ENCODE data around the gene CCNC. TPM values are rescaled to one million over a fixed set of nuclear protein-coding genes. Genes with fewer than 3 reads are reported as not detected.

Gene CCNC
- total RNA-seq, 1 donor from 2014 or later, result 41.6 TPM

- no peaks in the 10 kb centered on the region for H3K9me3 ChIP-seq
- TF ChIP-seq, protein P1, sequence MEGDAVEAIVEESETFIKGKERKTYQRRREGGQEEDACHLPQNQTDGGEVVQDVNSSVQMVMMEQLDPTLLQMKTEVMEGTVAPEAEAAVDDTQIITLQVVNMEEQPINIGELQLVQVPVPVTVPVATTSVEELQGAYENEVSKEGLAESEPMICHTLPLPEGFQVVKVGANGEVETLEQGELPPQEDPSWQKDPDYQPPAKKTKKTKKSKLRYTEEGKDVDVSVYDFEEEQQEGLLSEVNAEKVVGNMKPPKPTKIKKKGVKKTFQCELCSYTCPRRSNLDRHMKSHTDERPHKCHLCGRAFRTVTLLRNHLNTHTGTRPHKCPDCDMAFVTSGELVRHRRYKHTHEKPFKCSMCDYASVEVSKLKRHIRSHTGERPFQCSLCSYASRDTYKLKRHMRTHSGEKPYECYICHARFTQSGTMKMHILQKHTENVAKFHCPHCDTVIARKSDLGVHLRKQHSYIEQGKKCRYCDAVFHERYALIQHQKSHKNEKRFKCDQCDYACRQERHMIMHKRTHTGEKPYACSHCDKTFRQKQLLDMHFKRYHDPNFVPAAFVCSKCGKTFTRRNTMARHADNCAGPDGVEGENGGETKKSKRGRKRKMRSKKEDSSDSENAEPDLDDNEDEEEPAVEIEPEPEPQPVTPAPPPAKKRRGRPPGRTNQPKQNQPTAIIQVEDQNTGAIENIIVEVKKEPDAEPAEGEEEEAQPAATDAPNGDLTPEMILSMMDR (IDR thresholded peaks at IDR 0.05), result no peak
- no peak for ATAC-seq
- no peak overlapping the region for H3K27ac ChIP-seq
- H3K27me3 ChIP-seq (ENCODE audit: low read depth), result no peaks in the 10 kb centered on the region
- no peaks in the 10 kb centered on the region for H3K4me1 ChIP-seq
- peaks cover 94% of the 10 kb centered on the region for H3K36me3 ChIP-seq
- no peak for DNase-seq
- intact Hi-C loops (cut with DNase I), result no loop called here
- no peak overlapping the region for H3K4me3 ChIP-seq
These were observed 20.9 kb downstream of the CCNC start for GRCh38 chr6:99547526-99547925.

DNA sequence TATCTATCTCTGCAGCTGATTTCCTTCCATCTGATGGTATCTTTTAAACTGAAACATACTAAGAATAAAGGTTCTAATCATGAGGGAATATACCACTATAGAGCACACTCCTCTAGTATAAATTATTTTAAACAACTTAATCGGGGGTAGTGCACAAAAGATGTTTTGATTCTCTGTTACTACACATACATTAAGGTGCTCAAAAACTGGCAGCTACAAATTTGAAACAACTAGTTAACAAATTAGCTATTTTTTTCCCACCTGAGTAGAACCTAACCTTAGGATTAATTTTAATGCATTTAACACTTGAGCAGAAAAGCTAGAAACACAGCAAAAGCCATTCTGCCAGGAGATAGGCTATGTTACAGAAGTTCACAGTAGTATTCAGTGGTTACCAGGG, 23.0 kb downstream of the CCNC start:
- DNase-seq (no peak), ATAC-seq (no peak)
- peaks cover 91% of the 10 kb centered on the region for H3K36me3 ChIP-seq
- H3K27ac ChIP-seq, result no peak overlapping the region
- no peaks in the 10 kb centered on the region for H3K4me1 ChIP-seq
- TF ChIP-seq, protein P1 (IDR thresholded peaks at IDR 0.05), result no peak
- intact Hi-C loops (cut with DNase I), result no loop called here
- H3K4me3 ChIP-seq, result no peak overlapping the region
- H3K27me3 ChIP-seq (ENCODE audit: low read depth), result no peaks in the 10 kb centered on the region
- no peaks in the 10 kb centered on the region for H3K9me3 ChIP-seq

DNA sequence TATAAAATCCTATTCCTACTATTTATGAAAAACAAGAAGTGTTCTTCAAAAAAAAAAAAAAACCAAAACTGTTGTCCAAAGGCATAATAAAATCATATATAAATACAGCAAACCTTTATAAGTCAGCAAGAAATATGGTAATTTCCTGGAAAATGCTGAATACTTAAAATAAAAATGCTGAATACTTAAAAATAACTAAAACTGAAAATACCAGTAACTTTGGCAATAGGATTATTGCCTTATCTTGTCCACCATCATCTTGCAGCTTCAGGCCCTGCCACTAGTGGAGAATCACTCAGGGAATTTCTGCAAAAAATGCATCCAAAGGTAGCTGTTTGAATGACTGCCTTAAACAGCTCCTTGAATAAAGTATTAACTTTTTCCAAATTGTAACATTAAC, 24.5 kb downstream of the CCNC start:
- no peaks in the 10 kb centered on the region for H3K27me3 ChIP-seq (ENCODE audit: low read depth)
- no peak overlapping the region for H3K4me3 ChIP-seq
- no peaks in the 10 kb centered on the region for H3K4me1 ChIP-seq
- TF ChIP-seq, protein P1 (IDR thresholded peaks at IDR 0.05), result no peak
- peaks cover 92% of the 10 kb centered on the region for H3K36me3 ChIP-seq
- no peak overlapping the region for H3K27ac ChIP-seq
- no peaks in the 10 kb centered on the region for H3K9me3 ChIP-seq
- ATAC-seq (no peak), DNase-seq (no peak)
- intact Hi-C loops (cut with DNase I), result no loop called here

GRCh38 chr6:99530627-99531026, 37.8 kb downstream of the CCNC start:
- no peaks in the 10 kb centered on the region for H3K4me1 ChIP-seq
- ATAC-seq (no peak), DNase-seq (no peak)
- peaks cover 57% of the 10 kb centered on the region for H3K36me3 ChIP-seq
- no peak overlapping the region for H3K4me3 ChIP-seq
- intact Hi-C loops (cut with DNase I), result no loop called here
- H3K9me3 ChIP-seq, result no peaks in the 10 kb centered on the region
- no peaks in the 10 kb centered on the region for H3K27me3 ChIP-seq (ENCODE audit: low read depth)
- H3K27ac ChIP-seq, result no peak overlapping the region
- TF ChIP-seq, protein P1 (IDR thresholded peaks at IDR 0.05), result no peak

- H3K4me3 ChIP-seq, result no peak overlapping the region
- H3K36me3 ChIP-seq, result no peaks in the 10 kb centered on the region
- TF ChIP-seq, protein P1 (IDR thresholded peaks at IDR 0.05), result no peak
- DNase-seq (no peak), ATAC-seq (no peak)
- no peak overlapping the region for H3K27ac ChIP-seq
- intact Hi-C loops (cut with DNase I), result no loop called here
- no peaks in the 10 kb centered on the region for H3K27me3 ChIP-seq (ENCODE audit: low read depth)
- H3K4me1 ChIP-seq, result peaks cover 16% of the 10 kb centered on the region
- no peaks in the 10 kb centered on the region for H3K9me3 ChIP-seq
These were observed 45.9 kb downstream of the CCNC start for GRCh38 chr6:99522531-99522930.

DNA sequence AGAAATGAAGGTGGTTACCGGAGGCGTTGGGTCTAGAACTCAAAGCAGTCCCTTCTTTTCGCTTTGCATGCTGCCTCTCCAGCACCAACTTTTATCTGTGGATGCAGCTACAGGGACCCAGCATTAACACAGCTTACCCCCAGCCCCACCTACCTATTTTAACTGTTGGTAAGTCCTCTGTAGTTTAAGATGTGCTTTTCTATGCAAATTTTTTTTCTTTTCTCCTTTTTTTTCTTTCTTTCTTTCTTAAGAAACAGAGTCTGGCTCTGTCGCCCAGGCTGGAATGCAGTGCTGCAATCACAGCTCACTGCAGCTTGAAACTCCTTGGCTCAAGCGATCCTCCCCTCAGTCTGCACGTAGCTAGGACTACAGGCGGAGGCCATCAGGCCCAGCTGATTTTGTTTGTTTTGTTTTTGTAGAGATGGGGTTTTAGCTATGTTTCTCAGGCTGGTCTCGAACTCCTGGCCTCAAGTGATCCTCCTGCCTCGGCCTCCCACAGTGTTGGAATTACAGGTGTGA, 46.8 kb downstream of the CCNC start:
- Histone ChIP-seq H3K4me1 (peaks cover 16% of the 10 kb centered on the region), H3K9me3 (no peaks in the 10 kb centered on the region), H3K36me3 (no peaks in the 10 kb centered on the region), H3K27ac (peak overlapping the region; percentile 93), H3K27me3 (ENCODE audit: low read depth) (no peaks in the 10 kb centered on the region), H3K4me3 (peak overlapping the region; percentile 89)
- DNase-seq (no peak), ATAC-seq (peak; percentile 56 to 63)
- TF ChIP-seq, protein P1 (IDR thresholded peaks at IDR 0.05), result no peak
- intact Hi-C loops (cut with DNase I), result no loop called here
